SU-DHL-6 (cell line): ENCODE data around the gene C4orf46.

Experiments
- CTCF ChIP-seq: fragments of 200-600 bp; sonication (generic); IDR thresholded peaks from one replicate; pipeline ENCODE4 v1.5.1; 2017; ENCODE audit warnings: antibody characterized with exemption, mild to moderate bottlenecking, low read length, moderate library complexity; ENCODE audit not compliant: insufficient read depth, poor library complexity, severe bottlenecking
- EZH2phosphoT487 ChIP-seq: fragments of 200-600 bp; sonication (generic), shearing (Covaris generic); conservative IDR thresholded peaks from 2 replicates; pipeline ENCODE4 v1.6.1; 2018; ENCODE audit warnings: mild to moderate bottlenecking, antibody characterized with exemption, low read length, moderate library complexity, mixed read lengths

GRCh38 chr4:158669310-158669709, 2.4 kb downstream of the C4orf46 start:
- TF ChIP-seq CTCF (no peak), EZH2phosphoT487 (no peak)
